Hepatocyte (in vitro differentiated cells): Measurements from ENCODE around the gene CHKA. TPM values are rescaled to one million over a fixed set of nuclear protein-coding genes. Genes with fewer than 3 reads are reported as not detected.
A peak's percentile ranks its signal among the peaks of the same experiment; 100 is the strongest.

ENCODE experiments used
- DNase-seq: peaks from one replicate; pipeline ENCODE4 v3.0.0-alpha.2; 2016; ENCODE audit warnings: low spot score
- H2AFZ ChIP-seq: fragments of 200-600 bp; sonication (generic); 2 replicates; pipeline ENCODE4 v1.6.0; 2016; ENCODE audit warnings: antibody characterized with exemption, mild to moderate bottlenecking
- H3K27ac ChIP-seq: fragments of 200-600 bp; sonication (generic); 2 replicates; pipeline ENCODE4 v1.5.1; 2016; ENCODE audit warnings: mild to moderate bottlenecking
- H3K27me3 ChIP-seq: fragments of 200-600 bp; sonication (generic); 2 replicates; pipeline ENCODE4 v1.6.1; 2016
- H3K36me3 ChIP-seq: fragments of 200-600 bp; sonication (generic); replicated peaks from 2 replicates; pipeline ENCODE4 v1.5.1; 2016; ENCODE audit warnings: low read depth; ENCODE audit not compliant: insufficient read depth
- H3K4me1 ChIP-seq: fragments of 200-600 bp; sonication (generic); 2 replicates; pipeline ENCODE4 v1.5.1; 2016; ENCODE audit warnings: mild to moderate bottlenecking, moderate library complexity; ENCODE audit not compliant: insufficient read depth
- H3K4me2 ChIP-seq: fragments of 200-600 bp; sonication (generic); 2 replicates; pipeline ENCODE4 v1.6.0; 2016
- H3K4me3 ChIP-seq: fragments of 200-600 bp; sonication (generic); 2 replicates; pipeline ENCODE4 v1.5.1; 2016; ENCODE audit warnings: mild to moderate bottlenecking
- H3K79me2 ChIP-seq: fragments of 200-600 bp; sonication (generic); 2 replicates; pipeline ENCODE4 v1.6.0; 2017; ENCODE audit warnings: mild to moderate bottlenecking
- H3K9me2 ChIP-seq: fragments of 200-600 bp; sonication (generic); replicated peaks from 2 replicates; pipeline ENCODE4 v1.6.0; 2017; ENCODE audit warnings: mild to moderate bottlenecking; ENCODE audit not compliant: insufficient read depth
- H3K9me3 ChIP-seq: fragments of 200-600 bp; sonication (generic); 2 replicates; pipeline ENCODE4 v1.5.1; 2016; ENCODE audit warnings: low read depth, mild to moderate bottlenecking
- H4K20me1 ChIP-seq: fragments of 200-600 bp; sonication (generic); 2 replicates; pipeline ENCODE4 v1.6.0; 2016; ENCODE audit warnings: mild to moderate bottlenecking; ENCODE audit not compliant: insufficient read depth, poor library complexity, severe bottlenecking
- EZH2 ChIP-seq: fragments of 200-600 bp; sonication (generic); IDR thresholded peaks from 2 replicates; pipeline ENCODE4 v1.6.1; 2016; ENCODE audit warnings: antibody characterized with exemption, mild to moderate bottlenecking, borderline replicate concordance
- EZH2phosphoT487 ChIP-seq: fragments of 200-600 bp; sonication (generic); IDR thresholded peaks from one replicate; pipeline ENCODE4 v1.6.1; 2018; ENCODE audit warnings: antibody characterized with exemption, mild to moderate bottlenecking, low read depth, moderate library complexity; ENCODE audit not compliant: unreplicated experiment, severe bottlenecking
- WGBS: methylation state at CpG from one replicate; pipeline ENCODE4 v1.1.6; 2016; ENCODE audit warnings: low lambda C conversion rate; ENCODE audit errors: missing lambda C conversion rate; 5-methylcytosine and 5-hydroxymethylcytosine counted together
- polyA plus RNA-seq: library from polyadenylated mRNA; unstranded; fragments of >200 nt; fragmentation: Nextera tagmentation; extraction: Ambion mirVana; gene quantifications from 2 replicates; pipeline ENCODE4 v1.2.1, GENCODE V29; 2016
- total RNA-seq: library from RNA; depleted of rRNA; stranded (reverse); fragments of >200 nt; gene quantifications from 2 replicates; pipeline ENCODE4 v1.2.3, GENCODE V29; 2014
- TF ChIP-seq, protein P1 (sequence below): fragments of 200-600 bp; sonication (generic); IDR thresholded peaks from 2 replicates; pipeline ENCODE4 v1.5.1; 2016; ENCODE audit warnings: antibody characterized with exemption, mild to moderate bottlenecking; ENCODE audit not compliant: poor library complexity

CHKA gene
- total and polyA plus RNA-seq, 2 experiments from 2014 or later = 70.0 to 117 TPM

DNA sequence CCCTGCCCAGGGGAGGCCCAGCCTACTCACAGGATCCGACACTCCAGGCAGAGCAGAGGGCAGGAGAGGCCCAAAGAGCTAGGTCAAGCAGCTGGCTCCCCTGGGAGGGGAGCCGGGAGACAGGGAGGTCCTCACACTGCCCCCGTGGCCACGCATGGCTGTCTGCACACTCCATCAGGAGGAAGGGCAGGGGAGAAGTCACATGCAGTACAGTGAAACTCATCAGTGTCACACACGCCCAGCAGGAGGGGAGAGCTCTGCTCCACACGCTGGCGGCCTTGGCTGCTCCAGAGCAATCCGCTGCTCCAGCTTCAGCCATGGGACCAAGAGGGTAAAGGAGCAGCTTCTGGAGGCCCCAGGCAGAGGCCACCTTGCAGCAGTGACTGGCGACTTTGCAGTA, 68.1 kb downstream of the CHKA start:
- no peaks in the 10 kb centered on the region for H3K36me3 ChIP-seq
- H4K20me1 ChIP-seq = no peaks in the 10 kb centered on the region
- no peaks in the 10 kb centered on the region for H3K4me1 ChIP-seq
- H3K9me3 ChIP-seq = no peaks in the 10 kb centered on the region
- no peaks in the 10 kb centered on the region for H3K9me2 ChIP-seq
- WGBS = 93% methylated on average over 9 of the region's 9 CpGs
- no peaks in the 10 kb centered on the region for H3K27me3 ChIP-seq
- DNase-seq = no peak
- H3K79me2 ChIP-seq = no peaks in the 10 kb centered on the region
- no peak overlapping the region for H3K27ac ChIP-seq
- TF ChIP-seq, protein P1, sequence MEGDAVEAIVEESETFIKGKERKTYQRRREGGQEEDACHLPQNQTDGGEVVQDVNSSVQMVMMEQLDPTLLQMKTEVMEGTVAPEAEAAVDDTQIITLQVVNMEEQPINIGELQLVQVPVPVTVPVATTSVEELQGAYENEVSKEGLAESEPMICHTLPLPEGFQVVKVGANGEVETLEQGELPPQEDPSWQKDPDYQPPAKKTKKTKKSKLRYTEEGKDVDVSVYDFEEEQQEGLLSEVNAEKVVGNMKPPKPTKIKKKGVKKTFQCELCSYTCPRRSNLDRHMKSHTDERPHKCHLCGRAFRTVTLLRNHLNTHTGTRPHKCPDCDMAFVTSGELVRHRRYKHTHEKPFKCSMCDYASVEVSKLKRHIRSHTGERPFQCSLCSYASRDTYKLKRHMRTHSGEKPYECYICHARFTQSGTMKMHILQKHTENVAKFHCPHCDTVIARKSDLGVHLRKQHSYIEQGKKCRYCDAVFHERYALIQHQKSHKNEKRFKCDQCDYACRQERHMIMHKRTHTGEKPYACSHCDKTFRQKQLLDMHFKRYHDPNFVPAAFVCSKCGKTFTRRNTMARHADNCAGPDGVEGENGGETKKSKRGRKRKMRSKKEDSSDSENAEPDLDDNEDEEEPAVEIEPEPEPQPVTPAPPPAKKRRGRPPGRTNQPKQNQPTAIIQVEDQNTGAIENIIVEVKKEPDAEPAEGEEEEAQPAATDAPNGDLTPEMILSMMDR = no peak
- TF ChIP-seq EZH2 (no peak), EZH2phosphoT487 (no peak)
- no peak overlapping the region for H3K4me3 ChIP-seq
- no peak overlapping the region for H2AFZ ChIP-seq
- H3K4me2 ChIP-seq = no peak overlapping the region

DNA sequence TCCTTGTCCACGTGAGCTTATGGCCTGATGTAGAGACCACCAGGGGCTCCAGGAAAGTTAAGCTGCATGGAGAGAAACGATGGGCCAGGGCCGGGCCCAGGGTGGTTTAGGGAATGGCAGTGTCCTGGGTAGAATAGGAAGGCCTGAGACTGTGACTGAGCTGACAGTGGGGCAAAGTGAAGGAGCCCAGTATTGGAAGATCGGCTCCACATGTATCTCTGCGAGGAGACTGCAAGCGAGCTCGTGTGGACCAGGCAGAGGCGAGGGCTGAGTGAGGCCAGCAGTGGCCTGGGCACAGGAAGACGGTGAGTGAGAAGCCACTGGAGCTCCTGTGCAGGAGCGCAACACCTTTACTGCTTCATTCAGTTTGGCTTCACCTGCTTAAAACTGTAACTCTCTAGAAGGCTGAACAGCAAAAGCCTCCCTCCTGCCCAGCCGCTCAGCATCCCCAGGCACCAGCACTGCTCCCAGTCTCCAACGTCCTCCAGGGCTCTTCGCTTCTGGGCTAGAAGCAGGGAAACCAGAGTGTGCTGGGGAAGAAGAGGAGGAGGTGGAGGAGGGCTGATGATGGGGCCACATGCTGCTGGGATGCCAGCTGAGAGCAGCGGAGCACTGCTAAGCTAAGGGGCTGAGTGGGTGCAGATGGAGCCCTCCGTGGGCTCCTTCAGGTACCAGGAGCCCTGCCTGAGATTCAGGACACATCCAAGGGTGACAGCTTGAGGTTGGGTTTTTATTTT, 68.9 kb downstream of the CHKA start:
- Histone ChIP-seq H2AFZ (no peak overlapping the region), H3K36me3 (no peaks in the 10 kb centered on the region), H3K4me2 (no peak overlapping the region), H3K27me3 (no peaks in the 10 kb centered on the region), H3K4me3 (no peak overlapping the region), H3K9me3 (no peaks in the 10 kb centered on the region), H3K9me2 (no peaks in the 10 kb centered on the region), H3K4me1 (no peaks in the 10 kb centered on the region), H4K20me1 (no peaks in the 10 kb centered on the region), H3K27ac (no peak overlapping the region), H3K79me2 (no peaks in the 10 kb centered on the region)
- 87% methylated on average over 15 of the region's 15 CpGs for WGBS
- no peak for DNase-seq
- TF ChIP-seq, protein P1 = no peak
- TF ChIP-seq EZH2phosphoT487 (no peak), EZH2 (no peak)

DNA sequence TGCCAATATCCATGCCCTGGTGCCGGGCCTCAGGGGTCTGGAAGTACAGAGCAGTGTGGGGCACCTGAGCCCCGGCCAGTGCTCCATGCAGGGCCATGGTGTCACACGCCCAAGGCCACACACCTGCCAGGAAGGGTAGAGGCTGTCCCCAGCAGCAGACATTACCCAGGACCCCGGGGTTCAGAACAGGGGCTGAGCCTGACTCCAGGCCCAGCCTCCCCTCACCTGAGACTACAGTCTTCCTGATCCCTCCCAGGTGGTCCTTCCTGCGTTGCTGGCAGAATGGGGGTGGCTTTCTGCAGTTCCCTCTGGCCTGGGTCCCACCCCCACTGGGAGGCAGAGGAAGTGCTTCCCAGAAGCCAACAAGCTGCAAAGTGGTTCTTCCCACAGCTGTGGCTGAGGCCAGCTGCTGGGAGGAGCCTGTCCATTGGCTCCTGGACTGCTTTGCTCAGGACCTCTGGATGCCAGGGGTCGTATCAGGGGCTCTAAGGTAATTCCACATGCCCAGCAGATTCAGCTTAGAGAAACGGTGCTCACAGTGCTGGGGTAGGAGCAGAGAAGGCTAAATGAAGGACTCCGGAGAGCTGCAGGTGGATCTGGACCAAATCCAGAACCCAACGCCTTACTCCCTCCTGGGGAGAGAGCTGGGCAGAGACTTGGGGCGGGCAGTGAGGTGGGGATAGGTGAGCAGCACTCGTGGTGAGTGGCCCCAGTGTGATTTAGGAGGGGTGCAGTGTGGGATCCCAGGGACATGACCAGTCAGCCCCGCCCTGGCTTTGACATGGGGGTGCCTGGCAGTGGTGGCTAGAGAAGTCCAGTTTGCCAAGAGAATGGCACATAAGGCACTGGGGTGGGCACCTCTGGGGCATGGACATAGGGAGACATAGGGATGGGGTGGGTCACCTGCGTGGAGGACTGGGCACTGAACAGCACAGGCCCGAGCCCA, 69.7 kb downstream of the CHKA start:
- no peaks in the 10 kb centered on the region for H3K79me2 ChIP-seq
- no peak overlapping the region for H2AFZ ChIP-seq
- TF ChIP-seq EZH2 (no peak), EZH2phosphoT487 (no peak)
- TF ChIP-seq, protein P1 = no peak
- H3K27me3 ChIP-seq = no peaks in the 10 kb centered on the region
- no peaks in the 10 kb centered on the region for H3K9me3 ChIP-seq
- H3K9me2 ChIP-seq = no peaks in the 10 kb centered on the region
- no peaks in the 10 kb centered on the region for H3K4me1 ChIP-seq
- no peaks in the 10 kb centered on the region for H3K36me3 ChIP-seq
- no peaks in the 10 kb centered on the region for H4K20me1 ChIP-seq
- H3K4me3 ChIP-seq = no peak overlapping the region
- peak; percentile 10 for DNase-seq
- no peak overlapping the region for H3K4me2 ChIP-seq
- H3K27ac ChIP-seq = no peak overlapping the region
- 84% methylated on average over 14 of the region's 14 CpGs for WGBS
